Fibroblast of mammary gland (primary cell): ENCODE measurements around the gene PACC1.
"Not testable (repeated sequence)": the region's sequence is repeated elsewhere in the genome, so short reads cannot be mapped to it uniquely, and the experiment has no call there.

Experiments used
- DNase-seq: peaks from one replicate; pipeline ENCODE4 v3.0.0-alpha.2; 2010; ENCODE audit warnings: low read depth
- H3K4me3 ChIP-seq: 2 replicates; pipeline ENCODE4 v1.5.1; 2011; ENCODE audit warnings: low read depth, mild to moderate bottlenecking, low read length, moderate library complexity; ENCODE audit not compliant: control insufficient read depth
- TF ChIP-seq, protein P1 (sequence below): conservative IDR thresholded peaks from 2 replicates; pipeline ENCODE4 v1.5.1; 2011; ENCODE audit warnings: low read depth, low read length, inconsistent platforms; ENCODE audit not compliant: control insufficient read depth, insufficient read depth

PACC1 gene

GRCh38 chr1:212401042-212401441, 13.6 kb downstream of the PACC1 start:
- TF ChIP-seq, protein P1, sequence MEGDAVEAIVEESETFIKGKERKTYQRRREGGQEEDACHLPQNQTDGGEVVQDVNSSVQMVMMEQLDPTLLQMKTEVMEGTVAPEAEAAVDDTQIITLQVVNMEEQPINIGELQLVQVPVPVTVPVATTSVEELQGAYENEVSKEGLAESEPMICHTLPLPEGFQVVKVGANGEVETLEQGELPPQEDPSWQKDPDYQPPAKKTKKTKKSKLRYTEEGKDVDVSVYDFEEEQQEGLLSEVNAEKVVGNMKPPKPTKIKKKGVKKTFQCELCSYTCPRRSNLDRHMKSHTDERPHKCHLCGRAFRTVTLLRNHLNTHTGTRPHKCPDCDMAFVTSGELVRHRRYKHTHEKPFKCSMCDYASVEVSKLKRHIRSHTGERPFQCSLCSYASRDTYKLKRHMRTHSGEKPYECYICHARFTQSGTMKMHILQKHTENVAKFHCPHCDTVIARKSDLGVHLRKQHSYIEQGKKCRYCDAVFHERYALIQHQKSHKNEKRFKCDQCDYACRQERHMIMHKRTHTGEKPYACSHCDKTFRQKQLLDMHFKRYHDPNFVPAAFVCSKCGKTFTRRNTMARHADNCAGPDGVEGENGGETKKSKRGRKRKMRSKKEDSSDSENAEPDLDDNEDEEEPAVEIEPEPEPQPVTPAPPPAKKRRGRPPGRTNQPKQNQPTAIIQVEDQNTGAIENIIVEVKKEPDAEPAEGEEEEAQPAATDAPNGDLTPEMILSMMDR, result no peak

DNA sequence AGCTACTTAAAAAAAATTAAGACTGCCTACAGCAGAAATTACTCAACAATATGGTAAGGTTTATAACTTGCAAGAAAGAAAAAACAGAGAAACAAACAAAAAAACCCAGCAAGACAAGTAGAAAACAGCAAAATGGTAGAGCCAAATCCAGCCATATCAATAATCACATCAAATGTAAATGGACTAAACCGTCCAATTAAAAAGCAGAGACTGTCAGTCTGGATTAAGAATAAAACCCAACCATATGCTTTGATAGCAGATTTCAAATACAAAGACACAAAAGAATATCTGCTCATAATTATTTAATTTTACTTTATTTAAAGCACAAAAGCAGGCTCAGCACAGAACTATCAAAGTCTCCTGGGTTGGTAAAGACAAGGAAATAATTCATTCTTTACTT, 17.5 kb downstream of the PACC1 start:
- no peak for DNase-seq
- TF ChIP-seq, protein P1, result no peak
- H3K4me3 ChIP-seq, result no peak overlapping the region

More at GRCh38 chr1:212401042-212401441, 13.6 kb downstream of the PACC1 start:
- no peak overlapping the region for H3K4me3 ChIP-seq
- DNase-seq, result no peak

DNA sequence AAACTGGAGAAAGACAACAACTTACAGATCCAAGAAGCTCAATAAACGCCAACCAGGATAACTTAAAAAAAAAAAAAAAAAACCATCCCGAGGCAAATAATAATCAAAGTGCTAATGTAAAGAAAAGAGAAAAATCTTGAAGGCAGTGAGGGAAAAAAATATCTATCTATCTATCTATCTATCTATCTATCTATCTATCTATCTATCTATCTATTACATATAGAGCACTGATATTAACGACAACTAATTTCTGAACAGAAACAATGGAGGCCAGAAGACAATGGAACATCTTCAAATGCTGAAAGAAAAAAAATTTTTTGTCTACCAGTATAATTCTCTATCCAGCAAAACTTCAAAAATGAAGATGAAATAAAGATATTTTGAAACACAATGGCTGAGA, 18.0 kb downstream of the PACC1 start:
- TF ChIP-seq, protein P1, result no peak
- no peak overlapping the region for H3K4me3 ChIP-seq
- DNase-seq, result peak; percentile 5

DNA sequence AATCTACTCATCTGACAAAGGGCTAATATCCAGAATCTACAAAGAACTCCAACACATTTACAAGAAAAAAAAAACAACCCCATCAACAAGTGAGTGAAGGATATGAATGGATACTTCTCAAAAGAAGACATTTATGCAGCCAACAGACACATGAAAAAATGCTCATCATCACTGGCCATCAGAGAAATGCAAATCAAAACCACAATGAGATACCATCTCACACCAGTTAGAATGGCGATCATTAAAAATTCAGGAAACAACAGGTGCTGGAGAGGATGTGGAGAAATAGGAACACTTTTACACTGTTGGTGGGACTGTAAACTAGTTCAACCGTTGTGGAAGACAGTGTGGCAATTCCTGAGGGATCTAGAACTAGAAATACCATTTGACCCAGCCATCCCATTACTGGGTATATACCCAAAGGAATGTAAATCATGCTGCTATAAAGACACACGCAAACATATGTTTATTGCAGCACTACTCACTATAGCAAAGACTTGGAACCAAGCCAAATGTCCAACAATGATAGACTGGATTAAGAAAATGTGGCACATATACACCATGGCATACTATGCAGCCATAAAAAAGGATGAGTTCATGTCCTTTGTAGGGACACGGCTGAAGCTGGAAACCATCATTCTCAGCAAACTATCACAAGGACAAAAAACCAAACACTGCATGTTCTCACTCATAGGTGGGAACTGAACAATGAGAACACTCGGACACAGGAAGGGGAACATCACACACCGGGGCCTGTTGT, 18.8 kb downstream of the PACC1 start:
- H3K4me3 ChIP-seq, result not testable (repeated sequence)

GRCh38 chr1:212388985-212389716, 25.5 kb downstream of the PACC1 start:
- DNase-seq, result no peak
- H3K4me3 ChIP-seq, result no peak overlapping the region
- TF ChIP-seq, protein P1, result no peak

More for the DNA sequence above, 18.8 kb downstream of the PACC1 start:
- DNase-seq, result not testable (repeated sequence)

DNA sequence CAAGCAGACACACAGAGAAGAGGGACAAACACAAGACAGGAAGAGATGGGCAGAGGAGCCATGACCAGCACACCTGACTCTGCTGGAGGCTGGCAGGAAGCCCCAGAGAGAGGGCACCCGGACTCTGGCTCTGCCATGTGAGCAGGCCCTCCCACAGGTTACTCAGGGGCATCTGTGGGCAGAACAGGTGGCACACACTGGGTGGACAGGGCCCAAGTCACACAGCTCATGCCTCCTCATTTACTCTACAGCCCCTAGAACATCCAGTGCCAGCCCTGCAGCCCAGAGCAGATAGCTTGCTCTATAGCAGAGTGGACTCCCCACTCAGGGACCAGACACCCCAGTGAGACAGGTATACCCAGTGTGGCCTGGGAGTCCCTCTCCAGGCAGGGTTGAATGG, 28.7 kb downstream of the PACC1 start:
- no peak for DNase-seq
- TF ChIP-seq, protein P1, result no peak

DNA sequence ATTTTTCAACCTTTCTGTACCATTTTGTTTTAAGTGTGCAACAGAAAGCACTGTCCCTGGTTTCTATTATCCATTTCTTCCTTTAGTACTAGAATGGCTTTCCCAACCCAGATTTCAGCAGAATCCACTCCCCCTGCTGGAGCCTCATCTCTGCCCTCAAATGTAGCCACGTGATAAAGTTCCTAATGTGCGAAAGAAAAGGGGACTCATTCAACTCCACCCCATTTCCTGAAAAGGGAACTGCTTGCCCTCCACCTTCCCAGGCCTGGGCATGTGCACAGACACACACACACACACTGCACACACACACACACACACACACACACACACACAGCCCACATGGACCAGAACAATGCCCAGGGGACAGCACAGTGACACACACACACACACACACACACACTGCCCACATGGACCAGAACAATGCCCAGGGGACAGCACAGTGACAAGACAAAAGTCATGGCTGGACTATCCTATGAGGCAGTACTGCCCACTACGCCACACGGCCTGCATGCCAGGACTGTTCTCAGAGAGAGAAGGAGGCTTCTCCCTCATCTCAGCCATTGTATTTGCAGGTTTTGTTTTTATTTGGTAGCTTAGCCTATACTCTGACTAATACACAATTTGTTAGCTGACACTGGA, 33.2 kb downstream of the PACC1 start:
- TF ChIP-seq, protein P1, result no peak

More for the DNA sequence above, 28.7 kb downstream of the PACC1 start:
- H3K4me3 ChIP-seq, result no peak overlapping the region

More for the DNA sequence above, 33.2 kb downstream of the PACC1 start:
- no peak for DNase-seq
- H3K4me3 ChIP-seq, result no peak overlapping the region
